ENCODE measurements around the gene SPA17. TPM values are rescaled to one million over a fixed set of nuclear protein-coding genes. Genes with fewer than 3 reads are reported as not detected.

Gene SPA17
- total RNA-seq, 3 donors from 2014 or later = 2.9 to 15.2 (median 9.8) TPM

GRCh38 chr11:124648610-124649009, 25.1 kb upstream of the SPA17 start:
- no peak for DNase-seq (ENCODE audit: low spot score in 2 of 2)
- no peak overlapping the region for H3K27ac ChIP-seq
- H3K36me3 ChIP-seq = no peaks in the 10 kb centered on the region
- H3K9me3 ChIP-seq = no peaks in the 10 kb centered on the region
- H3K4me1 ChIP-seq = no peaks in the 10 kb centered on the region
- H3K4me3 ChIP-seq = no peak overlapping the region
- TF ChIP-seq POLR2A (IDR thresholded peaks at IDR 0.05) (no peak), POLR2AphosphoS5 (IDR thresholded peaks at IDR 0.05) (no peak)
- TF ChIP-seq, protein P1, sequence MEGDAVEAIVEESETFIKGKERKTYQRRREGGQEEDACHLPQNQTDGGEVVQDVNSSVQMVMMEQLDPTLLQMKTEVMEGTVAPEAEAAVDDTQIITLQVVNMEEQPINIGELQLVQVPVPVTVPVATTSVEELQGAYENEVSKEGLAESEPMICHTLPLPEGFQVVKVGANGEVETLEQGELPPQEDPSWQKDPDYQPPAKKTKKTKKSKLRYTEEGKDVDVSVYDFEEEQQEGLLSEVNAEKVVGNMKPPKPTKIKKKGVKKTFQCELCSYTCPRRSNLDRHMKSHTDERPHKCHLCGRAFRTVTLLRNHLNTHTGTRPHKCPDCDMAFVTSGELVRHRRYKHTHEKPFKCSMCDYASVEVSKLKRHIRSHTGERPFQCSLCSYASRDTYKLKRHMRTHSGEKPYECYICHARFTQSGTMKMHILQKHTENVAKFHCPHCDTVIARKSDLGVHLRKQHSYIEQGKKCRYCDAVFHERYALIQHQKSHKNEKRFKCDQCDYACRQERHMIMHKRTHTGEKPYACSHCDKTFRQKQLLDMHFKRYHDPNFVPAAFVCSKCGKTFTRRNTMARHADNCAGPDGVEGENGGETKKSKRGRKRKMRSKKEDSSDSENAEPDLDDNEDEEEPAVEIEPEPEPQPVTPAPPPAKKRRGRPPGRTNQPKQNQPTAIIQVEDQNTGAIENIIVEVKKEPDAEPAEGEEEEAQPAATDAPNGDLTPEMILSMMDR (IDR thresholded peaks at IDR 0.05) = no peak
- no peaks in the 10 kb centered on the region for H3K27me3 ChIP-seq
- intact Hi-C loops (cut with DNase I; ENCODE audit: low total_unique reads) = no loop called here

- Histone ChIP-seq H3K36me3 (no peaks in the 10 kb centered on the region), H3K27me3 (no peaks in the 10 kb centered on the region), H3K27ac (peak overlapping the region in 1 of 2 donors; percentile 36), H3K4me1 (no peaks in the 10 kb centered on the region), H3K9me3 (no peaks in the 10 kb centered on the region), H3K4me3 (no peak overlapping the region)
- no peak for TF ChIP-seq POLR2AphosphoS5 (IDR thresholded peaks at IDR 0.05)
- no peak for TF ChIP-seq POLR2A (IDR thresholded peaks at IDR 0.05)
- TF ChIP-seq, protein P1 (IDR thresholded peaks at IDR 0.05) = no peak
- no peak for DNase-seq (ENCODE audit: low spot score in 2 of 2)
- intact Hi-C loops (cut with DNase I; ENCODE audit: low total_unique reads) = no loop called here
Observed at GRCh38 chr11:124656774-124657630, 16.7 kb upstream of the SPA17 start.

DNA sequence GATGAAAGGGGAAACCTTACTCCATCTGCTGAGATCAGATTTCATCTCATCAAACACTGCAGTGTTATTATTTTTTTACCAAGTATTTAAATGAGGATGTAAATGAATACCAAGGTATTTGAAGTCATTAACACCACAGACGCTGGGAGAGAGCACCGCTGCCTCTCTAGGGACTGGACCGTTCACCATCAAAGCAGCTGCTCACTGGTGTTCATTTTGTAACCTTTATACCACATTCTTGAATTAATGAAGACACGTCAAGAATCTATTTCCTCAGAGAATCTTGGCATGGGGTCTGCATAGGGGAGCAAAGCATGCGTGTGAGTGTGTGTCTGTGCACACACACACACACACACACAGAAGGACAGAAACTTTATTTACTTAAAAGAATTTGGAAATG, 15.8 kb upstream of the SPA17 start:
- no peak for DNase-seq (ENCODE audit: low spot score in 2 of 2)
- no peaks in the 10 kb centered on the region for H3K4me1 ChIP-seq
- TF ChIP-seq, protein P1 (IDR thresholded peaks at IDR 0.05) = no peak
- H3K27me3 ChIP-seq = no peaks in the 10 kb centered on the region
- H3K27ac ChIP-seq = no peak overlapping the region
- intact Hi-C loops (cut with DNase I; ENCODE audit: low total_unique reads) = no loop called here
- no peaks in the 10 kb centered on the region for H3K36me3 ChIP-seq
- H3K9me3 ChIP-seq = no peaks in the 10 kb centered on the region
- no peak overlapping the region for H3K4me3 ChIP-seq

DNA sequence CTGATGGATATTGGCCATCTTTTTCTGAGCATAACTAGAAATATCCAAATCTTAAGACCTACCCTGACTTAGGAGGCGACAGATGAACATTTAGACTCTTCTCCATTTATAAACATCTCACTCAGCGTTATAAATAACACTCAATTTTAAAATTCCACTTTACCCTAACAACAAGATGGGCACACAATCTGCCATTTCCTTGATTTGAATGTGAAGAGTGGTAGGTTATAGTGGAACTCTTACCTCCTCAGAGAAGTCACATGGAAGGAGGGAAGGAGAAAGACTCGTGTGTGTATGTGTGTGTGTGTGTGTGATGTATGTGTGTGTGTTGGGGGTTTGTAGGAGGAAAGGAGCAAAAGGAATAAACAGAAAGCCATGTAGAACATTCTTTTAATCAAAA, 15.2 kb upstream of the SPA17 start:
- H3K9me3 ChIP-seq = no peaks in the 10 kb centered on the region
- DNase-seq (ENCODE audit: low spot score in 2 of 2) = no peak
- no peak overlapping the region for H3K27ac ChIP-seq
- TF ChIP-seq, protein P1 (IDR thresholded peaks at IDR 0.05) = no peak
- TF ChIP-seq POLR2AphosphoS5 (IDR thresholded peaks at IDR 0.05) (no peak), POLR2A (IDR thresholded peaks at IDR 0.05) (no peak)
- no peaks in the 10 kb centered on the region for H3K36me3 ChIP-seq
- no peak overlapping the region for H3K4me3 ChIP-seq
- H3K27me3 ChIP-seq = no peaks in the 10 kb centered on the region
- intact Hi-C loops (cut with DNase I; ENCODE audit: low total_unique reads) = no loop called here
- H3K4me1 ChIP-seq = no peaks in the 10 kb centered on the region

GRCh38 chr11:124658986-124659385, 14.7 kb upstream of the SPA17 start:
- TF ChIP-seq, protein P1 (IDR thresholded peaks at IDR 0.05) = no peak
- TF ChIP-seq POLR2AphosphoS5 (IDR thresholded peaks at IDR 0.05) (no peak), POLR2A (IDR thresholded peaks at IDR 0.05) (no peak)
- intact Hi-C loops (cut with DNase I; ENCODE audit: low total_unique reads) = no loop called here
- no peak overlapping the region for H3K27ac ChIP-seq
- no peaks in the 10 kb centered on the region for H3K27me3 ChIP-seq
- no peaks in the 10 kb centered on the region for H3K36me3 ChIP-seq
- H3K4me1 ChIP-seq = no peaks in the 10 kb centered on the region
- no peaks in the 10 kb centered on the region for H3K9me3 ChIP-seq
- H3K4me3 ChIP-seq = no peak overlapping the region
- no peak for DNase-seq (ENCODE audit: low spot score in 2 of 2)

Data from breast epithelium (tissue), 4 donors.